Lower leg skin (tissue), 4 donors: ENCODE data around the gene EXPH5. TPM values are rescaled to one million over a fixed set of nuclear protein-coding genes. Genes with fewer than 3 reads are reported as not detected.

Experiments
- DNase-seq, 2 donors: peaks; one replicate each; pipeline ENCODE4 v3.0.0-alpha.2; 2019; ENCODE audit warnings: low spot score in 2 of 2
- H3K4me3 ChIP-seq: fragments of 200-600 bp; sonication (generic); 2 replicates; pipeline ENCODE4 v1.5.1; 2017; ENCODE audit warnings: mild to moderate bottlenecking, low read depth; ENCODE audit not compliant: poor library complexity, severe bottlenecking
- POLR2A ChIP-seq, 2 donors: fragments of 450-650 bp; IDR thresholded peaks; one replicate each; pipeline ENCODE4 v1.6.1; 2016 to 2017; ENCODE audit warnings: antibody characterized with exemption in 2 of 2, mild to moderate bottlenecking in 1 of 2, moderate library complexity in 1 of 2
- WGBS, 2 donors: methylation state at CpG; one replicate each; pipeline ENCODE4 v1.1.5; 2018; 5-methylcytosine and 5-hydroxymethylcytosine counted together
- intact Hi-C: fragments of 100-400 bp; cut with DNase I; formaldehyde crosslinking; loops from one replicate; pipeline ENCODE4 v1.15.0; 2023; ENCODE audit warnings: low total_unique reads
- total RNA-seq, 4 donors: library from RNA; depleted of rRNA; stranded (reverse); fragments of >200 nt; gene quantifications; one replicate each; pipeline ENCODE4 v1.1.0, GENCODE V29; 2016
- TF ChIP-seq, protein P1 (sequence below), 3 donors: fragments of 450-650 bp; IDR thresholded peaks; one replicate each; pipeline ENCODE4 v1.5.1; 2016; ENCODE audit warnings: antibody characterized with exemption in 3 of 3, mild to moderate bottlenecking in 3 of 3, moderate library complexity in 2 of 3

EXPH5 gene
- total RNA-seq, 4 donors from 2014 or later, result 122 to 160 (median 139) TPM

DNA sequence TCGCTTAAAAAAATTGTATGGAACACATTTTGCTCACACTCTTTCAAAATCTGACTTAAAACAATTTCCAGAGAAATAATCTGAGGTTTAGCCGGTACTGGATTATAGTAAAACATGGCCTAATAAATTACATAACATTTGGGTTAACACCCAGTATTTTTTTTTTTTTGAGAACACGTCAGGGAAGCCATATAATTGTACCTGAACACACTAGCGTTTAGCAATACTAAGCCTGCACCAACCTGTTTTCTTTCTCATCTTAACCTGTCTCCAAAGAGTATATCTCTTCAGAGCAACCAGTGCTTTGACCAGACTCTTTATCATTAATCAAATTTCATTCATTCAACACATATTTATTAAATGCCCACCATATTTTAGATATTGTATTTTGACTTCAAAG, 93.4 kb downstream of the EXPH5 start:
- no peak for TF ChIP-seq POLR2A (IDR thresholded peaks at IDR 0.05)
- no peak for DNase-seq
- intact Hi-C loops, result no loop called here
- 52 to 58% methylated on average over 4 of the region's 4 CpGs for WGBS, 2 donors
- H3K4me3 ChIP-seq, result no peak overlapping the region

DNA sequence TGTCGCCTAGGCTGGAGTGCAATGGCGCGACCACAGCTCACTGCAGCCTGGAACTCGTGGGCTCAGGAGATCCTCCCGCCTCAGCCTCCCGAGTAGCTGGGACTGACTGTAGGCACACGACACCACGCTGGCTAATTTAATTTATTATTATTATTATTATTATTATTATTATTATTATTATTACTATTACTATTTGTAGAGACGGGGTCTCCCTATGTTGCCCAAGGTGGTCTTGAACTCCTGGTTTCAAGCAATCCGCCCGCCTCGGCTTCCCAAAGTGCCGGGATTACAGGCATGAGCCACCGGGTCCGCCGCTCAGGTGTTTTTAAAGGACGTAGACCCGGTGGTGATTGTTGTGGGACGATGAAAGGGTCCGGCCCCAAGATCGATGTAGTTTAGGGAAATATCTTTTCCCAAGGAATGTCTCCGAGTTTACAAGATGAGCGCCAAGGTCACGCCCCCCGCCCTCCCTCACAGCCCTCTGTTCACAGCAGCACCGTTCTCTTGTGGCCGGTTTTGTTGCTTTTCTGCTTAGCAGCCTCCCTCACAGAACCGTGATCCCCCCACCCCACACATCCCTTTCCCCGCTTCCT, 94.7 kb downstream of the EXPH5 start:
- DNase-seq, result no peak
- WGBS, 2 donors, result 76 to 78% methylated on average over 29 of the region's 29 CpGs
- intact Hi-C loops, result no loop called here
- H3K4me3 ChIP-seq, result peak overlapping the region; percentile 57
- TF ChIP-seq, protein P1, sequence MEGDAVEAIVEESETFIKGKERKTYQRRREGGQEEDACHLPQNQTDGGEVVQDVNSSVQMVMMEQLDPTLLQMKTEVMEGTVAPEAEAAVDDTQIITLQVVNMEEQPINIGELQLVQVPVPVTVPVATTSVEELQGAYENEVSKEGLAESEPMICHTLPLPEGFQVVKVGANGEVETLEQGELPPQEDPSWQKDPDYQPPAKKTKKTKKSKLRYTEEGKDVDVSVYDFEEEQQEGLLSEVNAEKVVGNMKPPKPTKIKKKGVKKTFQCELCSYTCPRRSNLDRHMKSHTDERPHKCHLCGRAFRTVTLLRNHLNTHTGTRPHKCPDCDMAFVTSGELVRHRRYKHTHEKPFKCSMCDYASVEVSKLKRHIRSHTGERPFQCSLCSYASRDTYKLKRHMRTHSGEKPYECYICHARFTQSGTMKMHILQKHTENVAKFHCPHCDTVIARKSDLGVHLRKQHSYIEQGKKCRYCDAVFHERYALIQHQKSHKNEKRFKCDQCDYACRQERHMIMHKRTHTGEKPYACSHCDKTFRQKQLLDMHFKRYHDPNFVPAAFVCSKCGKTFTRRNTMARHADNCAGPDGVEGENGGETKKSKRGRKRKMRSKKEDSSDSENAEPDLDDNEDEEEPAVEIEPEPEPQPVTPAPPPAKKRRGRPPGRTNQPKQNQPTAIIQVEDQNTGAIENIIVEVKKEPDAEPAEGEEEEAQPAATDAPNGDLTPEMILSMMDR (IDR thresholded peaks at IDR 0.05), result no peak
- no peak for TF ChIP-seq POLR2A (IDR thresholded peaks at IDR 0.05)

GRCh38 chr11:108498046-108498815, 95.3 kb downstream of the EXPH5 start, which contains the start of gene POGLUT3:
Gene POGLUT3, minus strand, starts transcription at chr11:108498384. Its CDS starts 18 bp downstream, at chr11:108498366.
- WGBS, 2 donors, result 1% methylated on average over 38 to 47 of the region's 84 CpGs
- peak within 1 kb of the TSS; percentile 57 for H3K4me3 ChIP-seq
- peak; percentile 32 to 88 for DNase-seq
- intact Hi-C loops, result no loop called here
- TF ChIP-seq POLR2A (IDR thresholded peaks at IDR 0.05), result no peak
- TF ChIP-seq, protein P1 (IDR thresholded peaks at IDR 0.05), result no peak

DNA sequence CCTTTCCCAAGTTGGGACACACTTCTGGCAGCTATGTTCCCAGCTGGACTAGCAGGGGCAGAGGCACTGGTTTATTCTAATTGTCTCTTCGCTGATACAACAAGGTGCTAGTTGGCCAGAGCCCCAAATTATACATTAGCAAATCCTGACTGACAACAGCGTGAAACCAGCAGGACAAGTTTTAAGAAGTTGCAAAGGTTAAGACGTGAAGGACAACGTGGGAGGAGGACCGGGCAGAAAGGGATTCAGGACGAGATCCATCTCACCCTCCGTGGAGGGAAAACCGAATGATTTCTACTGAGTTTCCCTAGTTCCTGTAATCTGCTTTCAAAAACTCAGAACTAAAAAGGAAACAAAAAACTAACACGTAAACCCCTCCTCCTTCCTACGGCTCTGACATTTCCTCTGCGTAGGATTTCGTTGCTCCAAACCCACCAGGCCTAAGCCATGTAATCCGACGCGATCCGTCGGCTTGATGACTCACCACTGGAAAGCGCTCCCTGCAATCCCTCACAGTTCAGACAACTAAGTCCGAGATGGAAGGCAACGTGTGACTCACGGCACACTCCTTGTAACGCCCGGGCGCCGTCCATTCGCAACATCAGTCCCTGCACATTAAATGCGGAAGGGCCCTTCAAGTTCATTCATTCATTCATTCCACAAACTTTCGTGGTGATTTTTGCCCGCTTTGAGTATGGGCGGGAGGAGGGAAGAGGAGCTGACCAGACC, 96.1 kb downstream of the EXPH5 start:
- WGBS, 2 donors, result 1% methylated on average over 30 of the region's 30 CpGs
- peak; percentile 91 to 96 for DNase-seq
- H3K4me3 ChIP-seq, result peak overlapping the region; percentile 57
- intact Hi-C loops, result no loop called here
- TF ChIP-seq, protein P1 (IDR thresholded peaks at IDR 0.05), result no peak
- TF ChIP-seq POLR2A (IDR thresholded peaks at IDR 0.05), result no peak

DNA sequence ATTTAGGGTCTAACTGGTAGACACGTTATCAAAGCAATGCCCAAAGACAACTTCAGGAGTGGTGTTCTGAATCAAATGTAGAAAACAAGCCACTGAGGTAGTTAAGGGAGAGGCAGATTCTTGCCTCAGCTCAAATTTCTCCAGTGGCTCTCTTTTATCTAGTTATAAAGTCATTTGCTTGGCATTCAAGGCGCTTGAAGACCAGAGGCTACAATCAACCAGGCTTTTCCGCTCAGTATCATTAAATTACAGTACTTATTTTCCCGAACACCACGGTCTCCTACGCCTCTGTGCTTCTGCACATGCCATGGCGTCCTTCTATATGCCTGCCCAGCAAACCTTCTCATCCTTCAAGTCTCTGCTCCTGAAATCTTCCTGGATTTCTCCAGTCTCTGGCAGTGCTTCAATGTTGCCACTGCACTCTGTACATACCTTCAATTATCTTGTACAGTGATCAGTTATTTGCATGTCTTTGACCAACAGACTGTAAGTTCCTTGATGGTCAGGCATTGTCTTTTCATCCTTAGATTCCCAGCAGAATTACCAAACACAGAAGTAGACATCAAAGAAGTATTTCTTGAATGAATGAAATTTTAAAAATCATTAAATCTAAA, 96.8 kb downstream of the EXPH5 start:
- TF ChIP-seq POLR2A (IDR thresholded peaks at IDR 0.05), result no peak
- TF ChIP-seq, protein P1 (IDR thresholded peaks at IDR 0.05), result no peak
- 48 to 57% methylated on average over 7 of the region's 7 CpGs for WGBS, 2 donors
- intact Hi-C loops, result no loop called here
- no peak overlapping the region for H3K4me3 ChIP-seq
- DNase-seq, result no peak
